Hepatocyte (in vitro differentiated cells): ENCODE measurements around the gene TRIM29.

ENCODE experiments used
- EZH2 ChIP-seq: fragments of 200-600 bp; sonication (generic); IDR thresholded peaks from 2 replicates; pipeline ENCODE4 v1.6.1; 2016; ENCODE audit warnings: antibody characterized with exemption, mild to moderate bottlenecking, borderline replicate concordance
- EZH2phosphoT487 ChIP-seq: fragments of 200-600 bp; sonication (generic); IDR thresholded peaks from one replicate; pipeline ENCODE4 v1.6.1; 2018; ENCODE audit warnings: antibody characterized with exemption, mild to moderate bottlenecking, low read depth, moderate library complexity; ENCODE audit not compliant: unreplicated experiment, severe bottlenecking
- TF ChIP-seq, protein P1 (sequence below): fragments of 200-600 bp; sonication (generic); IDR thresholded peaks from 2 replicates; pipeline ENCODE4 v1.5.1; 2016; ENCODE audit warnings: antibody characterized with exemption, mild to moderate bottlenecking; ENCODE audit not compliant: poor library complexity

DNA sequence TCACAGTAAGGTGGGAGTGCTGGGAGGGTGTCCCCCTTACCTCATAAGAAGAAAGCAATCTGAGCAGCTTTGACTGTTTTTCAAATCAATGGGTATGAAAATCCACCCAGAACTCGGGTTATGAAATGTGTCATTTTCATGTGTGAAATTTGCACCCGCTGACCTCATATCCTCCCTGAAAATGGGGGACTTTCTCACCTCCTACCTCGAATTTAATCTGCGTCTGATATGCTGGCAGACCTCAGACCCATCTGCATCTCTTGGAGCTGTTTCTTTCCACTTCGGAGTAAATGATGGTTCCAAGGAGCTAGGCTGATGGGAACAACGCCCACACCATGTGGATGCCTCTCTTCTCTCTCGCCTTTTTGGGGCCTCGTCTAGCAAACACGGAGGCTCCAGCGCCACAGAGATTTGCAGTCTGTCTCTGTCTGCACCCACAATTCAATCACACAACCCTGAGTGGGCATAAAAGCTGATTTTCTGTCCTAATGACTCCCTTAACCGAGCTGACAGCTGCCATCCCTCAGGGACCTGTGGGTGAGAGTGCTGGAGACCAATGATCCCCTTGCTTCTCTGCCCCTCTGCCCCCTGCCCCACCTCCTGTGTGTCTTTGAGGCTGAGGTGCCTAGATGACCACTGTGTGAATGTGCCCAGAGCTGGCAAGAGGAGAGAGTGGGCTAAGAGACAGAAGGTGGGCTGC lies 71.0 kb downstream of the TRIM29 start:
- TF ChIP-seq, protein P1, sequence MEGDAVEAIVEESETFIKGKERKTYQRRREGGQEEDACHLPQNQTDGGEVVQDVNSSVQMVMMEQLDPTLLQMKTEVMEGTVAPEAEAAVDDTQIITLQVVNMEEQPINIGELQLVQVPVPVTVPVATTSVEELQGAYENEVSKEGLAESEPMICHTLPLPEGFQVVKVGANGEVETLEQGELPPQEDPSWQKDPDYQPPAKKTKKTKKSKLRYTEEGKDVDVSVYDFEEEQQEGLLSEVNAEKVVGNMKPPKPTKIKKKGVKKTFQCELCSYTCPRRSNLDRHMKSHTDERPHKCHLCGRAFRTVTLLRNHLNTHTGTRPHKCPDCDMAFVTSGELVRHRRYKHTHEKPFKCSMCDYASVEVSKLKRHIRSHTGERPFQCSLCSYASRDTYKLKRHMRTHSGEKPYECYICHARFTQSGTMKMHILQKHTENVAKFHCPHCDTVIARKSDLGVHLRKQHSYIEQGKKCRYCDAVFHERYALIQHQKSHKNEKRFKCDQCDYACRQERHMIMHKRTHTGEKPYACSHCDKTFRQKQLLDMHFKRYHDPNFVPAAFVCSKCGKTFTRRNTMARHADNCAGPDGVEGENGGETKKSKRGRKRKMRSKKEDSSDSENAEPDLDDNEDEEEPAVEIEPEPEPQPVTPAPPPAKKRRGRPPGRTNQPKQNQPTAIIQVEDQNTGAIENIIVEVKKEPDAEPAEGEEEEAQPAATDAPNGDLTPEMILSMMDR, result no peak
- TF ChIP-seq EZH2 (no peak), EZH2phosphoT487 (no peak)
